ENCODE results near the gene CROCC2.
A peak's percentile ranks its signal among the peaks of the same experiment; 100 is the strongest.

The CROCC2 gene

GRCh38 chr2:240914645-240915525 is 8.7 kb downstream of the CROCC2 start:
- H3K4me3 ChIP-seq (ENCODE audit: low read depth, low read length) = no peak overlapping the region
- no peak for TF ChIP-seq CTCF (IDR thresholded peaks at IDR 0.05; ENCODE audit: low read depth, low read length, missing control alignments)
- DNase-seq (ENCODE audit: low read depth) = no peak
- in situ Hi-C loops (cut with HindIII; ENCODE audit: low sequenced_read_pairs) = no loop called here

GRCh38 chr2:240915526-240916341 is 9.6 kb downstream of the CROCC2 start:
- no peak for TF ChIP-seq CTCF (IDR thresholded peaks at IDR 0.05; ENCODE audit: low read depth, low read length, missing control alignments)
- no peak overlapping the region for H3K4me3 ChIP-seq (ENCODE audit: low read depth, low read length)
- in situ Hi-C loops (cut with HindIII; ENCODE audit: low sequenced_read_pairs) = no loop called here
- DNase-seq (ENCODE audit: low read depth) = no peak

GRCh38 chr2:240916571-240917008 is 10.5 kb downstream of the CROCC2 start:
- in situ Hi-C loops (cut with HindIII; ENCODE audit: low sequenced_read_pairs) = no loop called here
- DNase-seq (ENCODE audit: low read depth) = peak; percentile 16
- H3K4me3 ChIP-seq (ENCODE audit: low read depth, low read length) = no peak overlapping the region
- no peak for TF ChIP-seq CTCF (IDR thresholded peaks at IDR 0.05; ENCODE audit: low read depth, low read length, missing control alignments)

- DNase-seq (ENCODE audit: low read depth) = no peak
- in situ Hi-C loops (cut with HindIII; ENCODE audit: low sequenced_read_pairs) = no loop called here
- no peak for TF ChIP-seq CTCF (IDR thresholded peaks at IDR 0.05; ENCODE audit: low read depth, low read length, missing control alignments)
- H3K4me3 ChIP-seq (ENCODE audit: low read depth, low read length) = no peak overlapping the region
Observed at GRCh38 chr2:240917009-240917683, 11.0 kb downstream of the CROCC2 start.

GRCh38 chr2:240917684-240918257 is 11.6 kb downstream of the CROCC2 start:
- in situ Hi-C loops (cut with HindIII; ENCODE audit: low sequenced_read_pairs) = no loop called here
- no peak for DNase-seq (ENCODE audit: low read depth)
- TF ChIP-seq CTCF (IDR thresholded peaks at IDR 0.05; ENCODE audit: low read depth, low read length, missing control alignments) = no peak
- no peak overlapping the region for H3K4me3 ChIP-seq (ENCODE audit: low read depth, low read length)

All from astrocyte of the cerebellum (primary cell).